Suprapubic skin (tissue), 4 donors: ENCODE measurements around the gene HOXB7. TPM values are rescaled to one million over a fixed set of nuclear protein-coding genes. Genes with fewer than 3 reads are reported as not detected.

Source experiments
- DNase-seq, 2 donors: peaks; one replicate each; pipeline ENCODE4 v3.0.0-alpha.2; 2019; ENCODE audit warnings: low spot score in 2 of 2
- H3K27ac ChIP-seq: fragments of 200-600 bp; sonication (generic); one replicate; pipeline ENCODE4 v1.5.1; 2019
- H3K27me3 ChIP-seq: fragments of 200-600 bp; sonication (generic); one replicate; pipeline ENCODE4 v1.5.1; 2019
- H3K36me3 ChIP-seq: fragments of 200-600 bp; sonication (generic); one replicate; pipeline ENCODE4 v1.5.1; 2019
- H3K4me1 ChIP-seq: fragments of 200-600 bp; sonication (generic); one replicate; pipeline ENCODE4 v1.5.1; 2019
- H3K4me3 ChIP-seq: fragments of 200-600 bp; sonication (generic); one replicate; pipeline ENCODE4 v1.5.1; 2019; ENCODE audit warnings: mild to moderate bottlenecking
- H3K9me3 ChIP-seq: fragments of 200-600 bp; sonication (generic); one replicate; pipeline ENCODE4 v1.5.1; 2019
- EP300 ChIP-seq: sonication (generic); formaldehyde crosslinking; IDR thresholded peaks from one replicate; pipeline ENCODE4 v1.6.1; 2017; ENCODE audit warnings: antibody characterized with exemption
- POLR2A ChIP-seq, 2 donors: fragments of 450-650 bp; IDR thresholded peaks; one replicate each; pipeline ENCODE4 v1.6.1; 2017; ENCODE audit warnings: antibody characterized with exemption in 2 of 2, mild to moderate bottlenecking in 2 of 2, moderate library complexity in 2 of 2
- POLR2AphosphoS5 ChIP-seq, 3 donors: sonication (generic); formaldehyde crosslinking; IDR thresholded peaks; one replicate each; pipeline ENCODE4 v1.6.1; 2017; ENCODE audit warnings: antibody characterized with exemption in 3 of 3
- WGBS: methylation state at CpG from one replicate; pipeline ENCODE4 v1.1.5; 2018; 5-methylcytosine and 5-hydroxymethylcytosine counted together
- total RNA-seq, 4 donors: library from RNA; depleted of rRNA; stranded (reverse); fragments of >200 nt; gene quantifications; one replicate each; pipeline ENCODE4 v1.1.0, GENCODE V29; 2016
- TF ChIP-seq, protein P1 (sequence below), 2 donors: fragments of 200-600 bp in 1 of 2; fragments of 450-650 bp in 1 of 2; sonication (generic) in 1 of 2; IDR thresholded peaks; one replicate each; pipeline ENCODE4 v1.5.1; 2016 to 2019; ENCODE audit warnings: antibody characterized with exemption in 2 of 2, mild to moderate bottlenecking in 1 of 2, moderate library complexity in 1 of 2

Gene HOXB7
- total RNA-seq, 4 donors from 2014 or later: 0.95 to 3.6 (median 2.4) TPM

DNA sequence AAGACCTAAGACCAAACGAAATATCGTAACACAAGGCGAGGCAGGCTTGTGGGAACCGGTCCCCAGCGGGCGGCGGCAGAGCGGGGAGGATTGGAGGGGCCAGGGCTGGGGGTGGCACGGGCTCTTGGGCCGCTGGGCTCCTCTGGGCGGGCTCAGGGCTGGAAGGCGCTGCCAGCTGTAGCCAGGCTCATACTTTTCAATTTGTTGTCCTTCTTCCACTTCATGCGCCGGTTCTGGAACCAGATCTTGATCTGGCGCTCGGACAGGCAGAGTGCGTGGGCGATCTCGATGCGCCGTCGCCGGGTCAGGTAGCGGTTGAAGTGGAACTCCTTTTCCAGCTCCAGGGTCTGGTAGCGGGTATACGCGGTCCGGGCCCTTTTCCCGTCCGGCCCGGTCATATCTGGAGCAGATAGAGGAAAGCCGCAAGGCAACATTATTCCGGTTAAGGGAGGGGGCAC, 18.7 kb downstream of the HOXB7 start:
- Histone ChIP-seq H3K4me1 (peaks cover 42% of the 10 kb centered on the region), H3K27ac (peak overlapping the region; percentile 21), H3K9me3 (no peaks in the 10 kb centered on the region), H3K36me3 (peaks cover 3% of the 10 kb centered on the region), H3K4me3 (peak overlapping the region; percentile 43), H3K27me3 (peaks cover 28% of the 10 kb centered on the region)
- 58% methylated on average over 28 of the region's 33 CpGs for WGBS
- DNase-seq: no peak
- no peak for TF ChIP-seq POLR2A (IDR thresholded peaks at IDR 0.05)
- TF ChIP-seq, protein P1, sequence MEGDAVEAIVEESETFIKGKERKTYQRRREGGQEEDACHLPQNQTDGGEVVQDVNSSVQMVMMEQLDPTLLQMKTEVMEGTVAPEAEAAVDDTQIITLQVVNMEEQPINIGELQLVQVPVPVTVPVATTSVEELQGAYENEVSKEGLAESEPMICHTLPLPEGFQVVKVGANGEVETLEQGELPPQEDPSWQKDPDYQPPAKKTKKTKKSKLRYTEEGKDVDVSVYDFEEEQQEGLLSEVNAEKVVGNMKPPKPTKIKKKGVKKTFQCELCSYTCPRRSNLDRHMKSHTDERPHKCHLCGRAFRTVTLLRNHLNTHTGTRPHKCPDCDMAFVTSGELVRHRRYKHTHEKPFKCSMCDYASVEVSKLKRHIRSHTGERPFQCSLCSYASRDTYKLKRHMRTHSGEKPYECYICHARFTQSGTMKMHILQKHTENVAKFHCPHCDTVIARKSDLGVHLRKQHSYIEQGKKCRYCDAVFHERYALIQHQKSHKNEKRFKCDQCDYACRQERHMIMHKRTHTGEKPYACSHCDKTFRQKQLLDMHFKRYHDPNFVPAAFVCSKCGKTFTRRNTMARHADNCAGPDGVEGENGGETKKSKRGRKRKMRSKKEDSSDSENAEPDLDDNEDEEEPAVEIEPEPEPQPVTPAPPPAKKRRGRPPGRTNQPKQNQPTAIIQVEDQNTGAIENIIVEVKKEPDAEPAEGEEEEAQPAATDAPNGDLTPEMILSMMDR (IDR thresholded peaks at IDR 0.05): no peak
- no peak for TF ChIP-seq POLR2AphosphoS5 (IDR thresholded peaks at IDR 0.05)
- no peak for TF ChIP-seq EP300

GRCh38 chr17:48591255-48592056, 19.4 kb downstream of the HOXB7 start:
- Histone ChIP-seq H3K27ac (peak overlapping the region; percentile 21), H3K27me3 (peaks cover 25% of the 10 kb centered on the region)

DNA sequence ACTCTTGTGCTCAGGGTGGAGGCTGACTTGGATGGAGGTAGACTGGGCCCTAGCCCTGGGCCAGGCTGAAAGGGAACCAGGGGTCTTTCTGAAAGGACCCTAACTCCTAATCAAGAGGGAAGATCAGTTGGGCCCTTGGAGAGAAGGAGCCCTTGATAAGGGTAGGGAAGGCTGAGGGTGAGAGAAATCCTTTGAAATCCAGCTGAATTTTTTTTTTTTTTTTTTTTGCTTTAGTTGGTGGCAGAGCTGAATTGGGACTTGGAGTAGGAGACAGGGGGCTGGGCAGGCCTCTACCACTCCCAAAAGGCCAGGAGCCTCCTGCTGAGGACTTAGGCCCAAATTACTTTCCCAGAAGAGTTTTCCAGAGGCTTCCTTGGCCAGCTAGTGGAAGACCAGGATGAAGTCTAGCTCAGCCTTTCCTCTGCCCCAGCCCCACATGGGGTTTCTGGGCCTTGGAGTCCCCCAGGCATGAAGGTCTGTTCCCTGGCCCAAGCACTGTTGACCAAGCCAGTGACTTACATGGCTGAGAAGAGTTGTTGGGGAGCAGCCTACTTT, 20.1 kb downstream of the HOXB7 start:
- TF ChIP-seq, protein P1 (IDR thresholded peaks at IDR 0.05): no peak
- no peak for TF ChIP-seq POLR2AphosphoS5 (IDR thresholded peaks at IDR 0.05)
- TF ChIP-seq EP300: no peak
- no peak for TF ChIP-seq POLR2A (IDR thresholded peaks at IDR 0.05)
- peak overlapping the region; percentile 19 for H3K27ac ChIP-seq
- H3K36me3 ChIP-seq: peaks cover 3% of the 10 kb centered on the region
- no peak overlapping the region for H3K4me3 ChIP-seq
- no peaks in the 10 kb centered on the region for H3K9me3 ChIP-seq
- peaks cover 18% of the 10 kb centered on the region for H3K27me3 ChIP-seq
- DNase-seq: no peak
- H3K4me1 ChIP-seq: peaks cover 42% of the 10 kb centered on the region

More at GRCh38 chr17:48591255-48592056, 19.4 kb downstream of the HOXB7 start:
- 90% methylated on average over 10 of the region's 10 CpGs for WGBS
- TF ChIP-seq EP300 (no peak), POLR2AphosphoS5 (IDR thresholded peaks at IDR 0.05) (no peak), POLR2A (IDR thresholded peaks at IDR 0.05) (no peak)
- TF ChIP-seq, protein P1 (IDR thresholded peaks at IDR 0.05): no peak
- Histone ChIP-seq H3K9me3 (no peaks in the 10 kb centered on the region), H3K4me1 (peaks cover 42% of the 10 kb centered on the region), H3K36me3 (peaks cover 3% of the 10 kb centered on the region), H3K4me3 (peak overlapping the region; percentile 43)
- no peak for DNase-seq

DNA sequence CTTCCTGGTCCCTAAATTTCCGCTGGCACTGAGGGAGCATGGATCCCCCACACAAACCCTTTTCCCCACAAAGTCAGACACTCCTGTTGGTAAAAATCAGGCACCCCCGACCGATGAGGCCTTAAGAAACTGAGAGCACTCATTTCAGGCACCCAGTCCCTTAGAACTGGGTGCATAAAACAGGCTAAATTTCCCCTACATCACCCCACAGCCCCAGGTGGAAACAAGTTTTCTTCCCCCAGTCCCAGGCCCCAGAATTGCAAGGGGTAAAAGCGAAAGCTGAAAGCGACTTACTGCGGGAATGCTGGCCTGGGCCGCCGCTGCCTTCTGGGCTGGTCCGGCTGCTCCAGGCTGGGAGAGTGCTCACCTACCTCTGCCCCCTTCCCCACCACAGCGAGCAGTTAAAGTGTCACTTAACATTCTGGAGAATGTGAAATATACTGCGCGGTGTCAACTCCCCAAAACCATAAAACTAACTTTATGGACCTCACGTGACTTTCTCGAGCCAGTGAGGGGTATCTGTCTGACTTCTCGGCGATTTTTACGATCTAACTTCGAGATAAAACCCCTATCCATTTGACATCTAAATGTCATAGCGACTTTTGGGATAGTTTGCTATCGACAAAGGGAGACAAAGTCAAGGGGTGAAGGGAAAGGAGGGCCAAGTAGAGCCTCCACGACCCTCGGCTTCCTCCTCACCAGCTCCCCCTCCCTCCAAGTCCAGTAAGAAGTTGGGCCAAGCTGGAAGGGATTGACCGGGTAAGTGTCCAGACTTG, 20.8 kb downstream of the HOXB7 start, which contains the start of gene HOXB3:
Gene HOXB3, minus strand, starts transcription at position 411 of the 776 bp plus-strand sequence. CDS start 37,767 bp downstream, outside the sequence.
- Histone ChIP-seq H3K27ac (peak within 1 kb of the TSS; percentile 19), H3K4me3 (peak within 1 kb of the TSS; percentile 6), H3K36me3 (no peaks in the 10 kb centered on the region), H3K9me3 (no peaks in the 10 kb centered on the region), H3K27me3 (peaks cover 13% of the 10 kb centered on the region), H3K4me1 (peaks cover 45% of the 10 kb centered on the region)
- DNase-seq: no peak
- TF ChIP-seq, protein P1 (IDR thresholded peaks at IDR 0.05): no peak
- TF ChIP-seq EP300 (no peak), POLR2A (IDR thresholded peaks at IDR 0.05) (no peak), POLR2AphosphoS5 (IDR thresholded peaks at IDR 0.05) (no peak)
- 75% methylated on average over 23 of the region's 23 CpGs for WGBS
